HuH-7.5 (cell line): ENCODE measurements around the gene GRIK2.
A peak's percentile ranks its signal among the peaks of the same experiment; 100 is the strongest.

Experiments used
- DNase-seq: peaks from one replicate; pipeline ENCODE4 v3.0.0; 2011; ENCODE audit warnings: low spot score

GRIK2 gene

GRCh38 chr6:101539510-101540245 is 146.2 kb downstream of the GRIK2 start:
- DNase-seq, result no peak

- no peak for DNase-seq
Measured at GRCh38 chr6:101541894-101542293, 148.4 kb downstream of the GRIK2 start.

- DNase-seq, result no peak
Measured at GRCh38 chr6:101543796-101544195, 150.3 kb downstream of the GRIK2 start.

- DNase-seq, result no peak
Measured at GRCh38 chr6:101544286-101544685, 150.8 kb downstream of the GRIK2 start.

GRCh38 chr6:101545191-101545590 is 151.7 kb downstream of the GRIK2 start:
- no peak for DNase-seq

GRCh38 chr6:101550451-101550850 is 156.9 kb downstream of the GRIK2 start:
- DNase-seq, result no peak

- no peak for DNase-seq
Measured at GRCh38 chr6:101554231-101554630, 160.7 kb downstream of the GRIK2 start.

GRCh38 chr6:101558712-101559111 is 165.2 kb downstream of the GRIK2 start:
- DNase-seq, result no peak

- no peak for DNase-seq
Measured at GRCh38 chr6:101572627-101573026, 179.1 kb downstream of the GRIK2 start.

- DNase-seq, result no peak
Measured at GRCh38 chr6:101577091-101577490, 183.6 kb downstream of the GRIK2 start.

- no peak for DNase-seq
Measured at GRCh38 chr6:101578306-101578705, 184.8 kb downstream of the GRIK2 start.

- no peak for DNase-seq
Measured at GRCh38 chr6:101582792-101583191, 189.3 kb downstream of the GRIK2 start.

GRCh38 chr6:101585501-101585900 is 192.0 kb downstream of the GRIK2 start:
- DNase-seq, result no peak

- no peak for DNase-seq
Measured at GRCh38 chr6:101588343-101588742, 194.8 kb downstream of the GRIK2 start.

- no peak for DNase-seq
Measured at GRCh38 chr6:101595276-101595675, 201.8 kb downstream of the GRIK2 start.

GRCh38 chr6:101597693-101598092 is 204.2 kb downstream of the GRIK2 start:
- DNase-seq, result no peak

- DNase-seq, result no peak
Measured at GRCh38 chr6:101605426-101605825, 211.9 kb downstream of the GRIK2 start.

GRCh38 chr6:101605874-101606273 is 212.4 kb downstream of the GRIK2 start:
- DNase-seq, result no peak

GRCh38 chr6:101607111-101607690 is 213.7 kb downstream of the GRIK2 start:
- DNase-seq, result no peak

- peak; percentile 8 for DNase-seq
Measured at GRCh38 chr6:101608703-101609102, 215.2 kb downstream of the GRIK2 start.

- no peak for DNase-seq
Measured at GRCh38 chr6:101613556-101613955, 220.0 kb downstream of the GRIK2 start.

GRCh38 chr6:101614774-101615173 is 221.3 kb downstream of the GRIK2 start:
- no peak for DNase-seq

GRCh38 chr6:101626269-101626668 is 232.8 kb downstream of the GRIK2 start:
- no peak for DNase-seq

- DNase-seq, result no peak
Measured at GRCh38 chr6:101630941-101631340, 237.4 kb downstream of the GRIK2 start.
